Activated T-cell treated with anti-CD3 and anti-CD28 coated beads, Interleukin-2, amount 50 U/mL, for 72 hours (primary cell): ENCODE measurements around the gene SLC12A5. TPM values are rescaled to one million over a fixed set of nuclear protein-coding genes. Genes with fewer than 3 reads are reported as not detected.
A peak's percentile ranks its signal among the peaks of the same experiment; 100 is the strongest.

Experiments used
- ATAC-seq, 2 donors: fragments of 150-1000 bp; cut with Tn5 transposase; replicated peaks in 1 of 2; 2 replicates each; pipeline ENCODE4 v1.10.0; 2021; ENCODE audit warnings: moderate library complexity in 2 of 2, mild to moderate bottlenecking in 1 of 2
- DNase-seq, 2 donors: peaks; one replicate each; pipeline ENCODE4 v3.0.0; 2021 to 2022; ENCODE audit warnings: mixed read lengths in 1 of 2
- H3K27ac Mint-ChIP-seq: one replicate; pipeline ENCODE4 v1.8.0; 2022; ENCODE audit warnings: mild to moderate bottlenecking, moderate library complexity, mixed read lengths
- H3K27me3 Mint-ChIP-seq: one replicate; pipeline ENCODE4 v1.8.0; 2022; ENCODE audit warnings: low read depth, mixed read lengths
- H3K36me3 Mint-ChIP-seq, 2 donors: one replicate each; pipeline ENCODE4 v1.8.0; 2022; ENCODE audit warnings: mixed read lengths in 2 of 2, mild to moderate bottlenecking in 1 of 2; ENCODE audit not compliant: insufficient read depth in 2 of 2
- H3K4me1 Mint-ChIP-seq: one replicate; pipeline ENCODE4 v1.8.0; 2022; ENCODE audit warnings: low read depth, mixed read lengths
- H3K4me3 Mint-ChIP-seq, 2 donors: one replicate each; pipeline ENCODE4 v1.8.0; 2022; ENCODE audit warnings: mild to moderate bottlenecking in 2 of 2, mixed read lengths in 2 of 2, moderate library complexity in 2 of 2
- H3K9me3 Mint-ChIP-seq, 2 donors: one replicate each; pipeline ENCODE4 v1.8.0; 2022; ENCODE audit warnings: mixed read lengths in 2 of 2
- total RNA-seq, 2 donors: library from RNA; stranded (reverse); gene quantifications; one replicate each; pipeline ENCODE4 v1.2.3, GENCODE V29; 2022

The SLC12A5 gene
- total RNA-seq, 2 donors from 2014 or later = 1.2 to 3.2 TPM

DNA sequence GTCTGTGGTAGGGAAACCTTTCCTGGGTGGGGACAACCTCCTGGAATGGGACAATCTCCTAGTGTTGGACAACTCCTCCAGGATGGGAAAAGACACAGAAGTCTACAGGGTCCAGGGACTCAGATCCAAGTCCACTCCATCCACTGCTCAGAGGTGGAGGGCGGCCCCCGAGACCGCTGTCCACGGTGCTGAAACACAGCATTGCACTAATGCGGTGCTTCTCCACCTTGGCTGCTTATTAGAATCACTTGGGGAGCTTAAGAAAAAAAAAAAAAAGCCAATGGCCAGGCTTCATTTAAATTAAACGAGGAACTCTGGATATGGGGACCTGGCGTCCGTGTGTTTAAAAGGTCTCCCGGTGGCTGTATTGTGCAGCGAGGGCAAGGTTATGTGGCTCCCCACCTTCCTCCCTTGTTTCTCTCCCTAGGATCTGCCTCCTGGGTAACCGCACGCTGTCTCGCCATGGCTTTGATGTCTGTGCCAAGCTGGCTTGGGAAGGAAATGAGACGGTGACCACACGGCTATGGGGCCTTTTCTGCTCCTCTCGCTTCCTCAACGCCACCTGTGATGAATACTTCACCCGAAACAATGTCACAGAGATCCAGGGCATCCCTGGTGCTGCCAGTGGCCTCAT lies 12.0 kb downstream of the SLC12A5 start:
- no peak for ATAC-seq

DNA sequence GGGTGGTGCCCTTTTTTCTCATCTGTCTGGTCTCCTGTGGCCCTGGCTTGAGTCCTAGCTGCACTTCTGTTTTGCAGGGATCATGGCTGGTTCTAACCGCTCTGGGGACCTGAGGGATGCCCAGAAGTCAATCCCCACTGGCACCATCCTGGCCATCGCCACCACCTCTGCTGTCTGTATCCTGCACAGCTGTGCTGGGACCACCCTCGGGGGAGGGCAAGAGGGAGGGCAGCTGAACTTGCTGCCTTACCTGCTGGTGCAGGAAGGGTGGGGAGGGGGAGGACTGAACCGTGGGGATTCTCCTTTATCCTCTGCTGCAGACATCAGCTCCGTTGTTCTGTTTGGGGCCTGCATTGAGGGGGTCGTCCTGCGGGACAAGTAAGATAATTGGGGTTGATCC lies 14.5 kb downstream of the SLC12A5 start:
- Mint-ChIP-seq H3K36me3 (no peaks in the 10 kb centered on the region), H3K9me3 (no peaks in the 10 kb centered on the region), H3K27ac (no peak overlapping the region), H3K4me3 (no peak overlapping the region), H3K27me3 (peaks cover 40% of the 10 kb centered on the region), H3K4me1 (no peaks in the 10 kb centered on the region)
- no peak for DNase-seq
- no peak for ATAC-seq

More for the DNA sequence above, 12.0 kb downstream of the SLC12A5 start:
- no peaks in the 10 kb centered on the region for H3K9me3 Mint-ChIP-seq
- no peaks in the 10 kb centered on the region for H3K36me3 Mint-ChIP-seq
- H3K4me3 Mint-ChIP-seq = no peak overlapping the region
- H3K27me3 Mint-ChIP-seq = peaks cover 37% of the 10 kb centered on the region
- DNase-seq = peak; percentile 55 to 63
- no peaks in the 10 kb centered on the region for H3K4me1 Mint-ChIP-seq
- no peak overlapping the region for H3K27ac Mint-ChIP-seq

GRCh38 chr20:46044896-46045295 lies 15.9 kb downstream of the SLC12A5 start:
- no peak for ATAC-seq
- peaks cover 40% of the 10 kb centered on the region for H3K27me3 Mint-ChIP-seq

DNA sequence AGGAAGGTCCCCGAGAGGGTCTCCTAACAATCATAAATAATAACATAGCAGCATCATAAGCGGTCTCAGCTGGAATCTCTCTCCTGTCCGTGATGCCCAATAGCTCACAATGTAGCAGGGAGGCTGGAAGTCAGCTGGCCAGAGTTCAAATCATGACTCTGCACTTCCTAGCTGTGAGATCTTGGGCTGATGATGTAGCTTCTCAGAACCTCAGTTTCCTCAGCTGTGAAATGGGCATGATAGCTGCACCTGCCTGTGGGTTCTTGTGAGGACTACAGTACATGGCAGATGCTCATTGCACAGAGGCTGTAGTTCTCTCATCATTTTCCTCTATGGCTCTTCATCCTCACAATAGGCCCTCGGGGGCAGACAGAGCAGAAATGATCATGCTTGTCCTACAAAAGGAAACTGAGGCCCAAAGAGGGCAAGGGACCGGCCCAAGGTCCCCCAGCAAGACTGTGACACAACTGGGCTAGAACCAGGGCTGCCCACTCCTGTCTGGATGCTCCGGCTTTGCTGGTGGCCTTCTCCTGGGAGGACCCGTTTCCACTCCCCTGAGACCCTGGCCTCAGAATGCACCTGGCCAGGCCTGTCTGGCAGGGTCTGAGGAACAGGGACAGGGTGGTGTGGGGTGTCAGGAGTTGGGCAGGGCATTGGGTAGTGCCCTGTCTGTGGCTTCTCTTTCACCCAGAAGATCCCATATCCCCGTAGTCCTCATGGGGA lies 17.7 kb downstream of the SLC12A5 start:
- no peak for ATAC-seq
- peaks cover 33% of the 10 kb centered on the region for H3K27me3 Mint-ChIP-seq
- H3K9me3 Mint-ChIP-seq = no peaks in the 10 kb centered on the region
- H3K36me3 Mint-ChIP-seq = no peaks in the 10 kb centered on the region
- H3K27ac Mint-ChIP-seq = no peak overlapping the region
- H3K4me3 Mint-ChIP-seq = no peak overlapping the region
- DNase-seq = no peak
- H3K4me1 Mint-ChIP-seq = no peaks in the 10 kb centered on the region

More at GRCh38 chr20:46044896-46045295, 15.9 kb downstream of the SLC12A5 start:
- Mint-ChIP-seq H3K9me3 (no peaks in the 10 kb centered on the region), H3K4me3 (no peak overlapping the region), H3K27ac (no peak overlapping the region), H3K36me3 (no peaks in the 10 kb centered on the region), H3K4me1 (no peaks in the 10 kb centered on the region)
- no peak for DNase-seq

GRCh38 chr20:46047821-46048220 lies 18.8 kb downstream of the SLC12A5 start:
- Mint-ChIP-seq H3K36me3 (no peaks in the 10 kb centered on the region), H3K9me3 (no peaks in the 10 kb centered on the region), H3K4me3 (no peak overlapping the region), H3K4me1 (no peaks in the 10 kb centered on the region), H3K27ac (no peak overlapping the region), H3K27me3 (peaks cover 22% of the 10 kb centered on the region)
- no peak for ATAC-seq
- no peak for DNase-seq

- Mint-ChIP-seq H3K27ac (no peak overlapping the region), H3K4me3 (no peak overlapping the region), H3K36me3 (no peaks in the 10 kb centered on the region), H3K9me3 (no peaks in the 10 kb centered on the region), H3K27me3 (peaks cover 16% of the 10 kb centered on the region), H3K4me1 (no peaks in the 10 kb centered on the region)
- ATAC-seq (no peak), DNase-seq (no peak)
These were observed 20.2 kb downstream of the SLC12A5 start for GRCh38 chr20:46049190-46049589.

- no peaks in the 10 kb centered on the region for H3K36me3 Mint-ChIP-seq
- no peak overlapping the region for H3K4me3 Mint-ChIP-seq
- no peak for ATAC-seq
- H3K9me3 Mint-ChIP-seq = no peaks in the 10 kb centered on the region
- no peak for DNase-seq
- H3K4me1 Mint-ChIP-seq = no peaks in the 10 kb centered on the region
- peaks cover 13% of the 10 kb centered on the region for H3K27me3 Mint-ChIP-seq
- no peak overlapping the region for H3K27ac Mint-ChIP-seq
These were observed 20.8 kb downstream of the SLC12A5 start for GRCh38 chr20:46049815-46050214.

DNA sequence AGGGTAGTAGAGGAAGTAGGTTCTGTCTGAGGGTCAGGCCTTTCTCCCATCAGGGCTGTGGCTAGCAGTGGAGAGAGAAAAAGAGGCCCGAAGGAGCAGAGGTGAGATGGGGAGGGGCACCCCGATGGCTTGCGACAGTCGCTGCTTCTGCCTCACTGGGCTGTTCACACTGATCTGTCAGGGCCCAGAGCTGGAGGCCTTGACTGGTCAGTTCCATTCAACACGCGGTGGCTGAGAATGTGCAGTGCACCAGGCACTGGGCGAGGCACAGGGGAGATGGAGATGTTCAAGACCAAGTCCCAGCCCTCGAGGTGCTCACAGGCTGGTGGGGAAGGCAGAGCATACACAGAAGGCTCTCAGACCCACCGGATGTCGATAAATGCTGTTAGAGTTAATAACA lies 21.4 kb downstream of the SLC12A5 start:
- H3K27ac Mint-ChIP-seq = no peak overlapping the region
- H3K27me3 Mint-ChIP-seq = peaks cover 18% of the 10 kb centered on the region
- DNase-seq (no peak), ATAC-seq (no peak)
- H3K36me3 Mint-ChIP-seq = no peaks in the 10 kb centered on the region
- no peaks in the 10 kb centered on the region for H3K9me3 Mint-ChIP-seq
- H3K4me1 Mint-ChIP-seq = no peaks in the 10 kb centered on the region
- H3K4me3 Mint-ChIP-seq = no peak overlapping the region

GRCh38 chr20:46050885-46051284 lies 21.9 kb downstream of the SLC12A5 start:
- DNase-seq (no peak), ATAC-seq (no peak)
- no peaks in the 10 kb centered on the region for H3K36me3 Mint-ChIP-seq
- no peak overlapping the region for H3K27ac Mint-ChIP-seq
- H3K27me3 Mint-ChIP-seq = peaks cover 19% of the 10 kb centered on the region
- no peak overlapping the region for H3K4me3 Mint-ChIP-seq
- H3K9me3 Mint-ChIP-seq = no peaks in the 10 kb centered on the region
- no peaks in the 10 kb centered on the region for H3K4me1 Mint-ChIP-seq

DNA sequence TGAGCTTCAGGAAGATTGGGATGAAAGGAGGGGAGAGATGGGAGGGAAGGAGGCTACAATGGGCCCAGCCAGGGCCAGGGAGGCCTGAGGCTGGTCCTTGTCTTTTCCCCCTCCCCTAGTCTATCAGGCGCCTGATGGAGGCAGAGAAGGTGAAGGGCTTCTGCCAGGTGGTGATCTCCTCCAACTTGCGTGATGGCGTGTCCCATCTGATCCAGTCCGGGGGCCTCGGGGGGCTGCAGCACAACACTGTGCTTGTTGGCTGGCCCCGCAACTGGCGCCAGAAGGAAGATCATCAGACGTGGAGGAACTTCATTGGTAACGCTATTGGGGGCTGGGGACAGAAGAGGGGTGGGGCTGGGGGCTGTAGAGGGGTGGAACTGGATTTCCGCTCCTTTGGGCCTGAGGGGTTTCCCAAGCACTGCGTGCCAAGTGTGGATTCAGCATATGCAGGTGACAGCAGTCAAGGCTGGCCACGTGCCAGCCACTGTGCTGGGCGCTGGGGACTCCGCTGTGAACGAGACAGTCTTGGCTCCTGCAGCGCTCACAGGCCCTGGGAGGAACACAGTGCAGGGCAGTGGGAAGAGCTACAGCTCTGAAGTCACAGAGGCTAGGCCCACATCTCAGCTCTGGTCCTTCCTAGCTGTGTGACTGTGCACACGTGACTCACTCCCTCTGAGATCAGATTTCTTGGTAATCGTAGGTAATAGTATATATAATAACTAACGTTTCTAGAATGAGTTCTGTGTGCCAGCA lies 22.7 kb downstream of the SLC12A5 start:
- Mint-ChIP-seq H3K4me3 (no peak overlapping the region), H3K4me1 (no peaks in the 10 kb centered on the region), H3K27me3 (peaks cover 23% of the 10 kb centered on the region), H3K9me3 (no peaks in the 10 kb centered on the region), H3K27ac (no peak overlapping the region), H3K36me3 (no peaks in the 10 kb centered on the region)
- no peak for ATAC-seq
- DNase-seq = no peak

DNA sequence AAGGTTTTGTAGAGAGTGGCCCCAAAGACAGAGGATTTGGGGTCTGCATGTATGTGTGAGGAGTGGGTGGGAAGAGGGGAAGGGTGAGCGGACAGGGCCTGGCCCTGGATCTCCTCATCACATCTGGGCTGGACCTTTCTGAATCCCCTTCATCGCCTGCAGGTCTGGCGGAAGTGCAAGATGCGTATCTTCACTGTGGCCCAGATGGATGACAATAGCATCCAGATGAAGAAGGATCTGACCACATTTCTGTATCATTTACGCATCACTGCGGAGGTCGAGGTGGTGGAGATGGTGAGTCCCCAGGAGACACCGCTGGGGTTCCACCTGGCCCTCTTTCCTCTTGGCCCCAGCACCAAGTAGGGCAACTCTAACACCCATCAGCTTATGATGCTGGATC lies 24.4 kb downstream of the SLC12A5 start:
- Mint-ChIP-seq H3K9me3 (no peaks in the 10 kb centered on the region), H3K27ac (no peak overlapping the region), H3K4me1 (peaks cover 5% of the 10 kb centered on the region), H3K4me3 (no peak overlapping the region), H3K36me3 (no peaks in the 10 kb centered on the region), H3K27me3 (peaks cover 37% of the 10 kb centered on the region)
- DNase-seq = no peak
- ATAC-seq = no peak

- Mint-ChIP-seq H3K4me1 (peaks cover 5% of the 10 kb centered on the region), H3K36me3 (no peaks in the 10 kb centered on the region), H3K9me3 (no peaks in the 10 kb centered on the region), H3K27me3 (peaks cover 44% of the 10 kb centered on the region), H3K27ac (no peak overlapping the region), H3K4me3 (no peak overlapping the region)
- DNase-seq (no peak), ATAC-seq (no peak)
These were observed 25.6 kb downstream of the SLC12A5 start for GRCh38 chr20:46054606-46055005.

DNA sequence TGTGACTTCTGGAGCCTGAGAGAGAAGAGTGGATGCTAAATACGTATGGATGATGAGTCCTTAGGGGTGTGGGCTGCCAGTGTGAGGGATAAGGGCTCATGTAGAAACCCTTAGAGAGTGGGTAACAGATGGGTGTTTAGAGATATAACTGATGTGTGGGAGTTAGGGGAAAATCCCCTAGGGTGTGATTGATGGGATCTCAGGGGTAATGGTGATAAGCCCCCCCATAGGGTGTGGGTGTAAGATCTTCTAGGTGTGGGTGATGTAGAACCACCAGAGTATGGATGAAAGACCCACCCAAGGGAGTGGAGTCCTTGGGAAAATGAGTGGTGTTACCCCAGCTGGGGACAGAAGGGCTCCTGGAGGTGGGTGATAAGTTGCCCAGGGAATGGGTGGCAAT lies 26.3 kb downstream of the SLC12A5 start:
- peaks cover 12% of the 10 kb centered on the region for H3K4me1 Mint-ChIP-seq
- no peak for ATAC-seq
- no peak for DNase-seq
- H3K4me3 Mint-ChIP-seq = no peak overlapping the region
- no peaks in the 10 kb centered on the region for H3K9me3 Mint-ChIP-seq
- H3K27ac Mint-ChIP-seq = no peak overlapping the region
- H3K36me3 Mint-ChIP-seq = no peaks in the 10 kb centered on the region
- H3K27me3 Mint-ChIP-seq = peaks cover 44% of the 10 kb centered on the region
